Bone marrow (tissue), 2 donors: ENCODE data around the gene CASKIN1.

ENCODE experiments used
- DNase-seq, 2 donors: peaks; one replicate each; lab custom pipeline; 2025; lab: John Stamatoyannopoulos, UW

CASKIN1 gene

DNA sequence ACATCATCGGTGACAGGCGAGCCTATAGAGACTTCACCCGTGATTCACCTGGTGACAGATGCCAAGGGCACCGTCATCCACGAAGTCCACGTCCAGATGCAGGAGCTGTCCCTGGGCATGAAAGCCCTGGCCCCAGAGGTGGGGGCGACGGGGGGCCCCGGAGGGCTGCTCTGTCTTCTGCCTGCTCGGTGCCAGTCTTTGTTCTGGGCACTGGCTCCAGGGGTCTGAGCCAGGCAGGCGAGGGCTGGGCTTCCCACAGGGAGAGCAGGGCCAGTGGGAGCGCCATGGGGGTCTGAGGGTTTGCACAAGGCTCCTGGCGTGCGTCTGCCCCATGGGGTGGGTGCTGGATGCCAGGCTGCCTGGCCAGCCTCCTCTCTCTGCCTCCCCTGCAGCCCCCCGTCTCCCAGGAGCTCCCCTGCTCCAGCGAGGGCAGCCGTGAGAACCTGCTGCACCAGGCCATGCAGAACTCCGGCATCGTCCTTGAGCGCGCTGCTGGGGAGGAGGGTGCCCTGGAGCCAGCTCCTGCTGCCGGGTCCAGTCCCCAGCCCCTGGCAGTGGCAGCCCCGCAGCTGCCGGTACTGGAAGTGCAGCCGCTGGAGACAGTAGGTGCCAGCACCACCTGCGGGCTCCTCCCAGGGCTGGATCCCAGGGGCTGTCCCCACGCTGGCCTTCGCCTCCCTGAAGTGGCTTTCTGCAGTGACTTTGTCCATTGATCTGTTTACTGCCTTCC lies 36.8 kb upstream of the CASKIN1 start:
- DNase-seq, result no peak

DNA sequence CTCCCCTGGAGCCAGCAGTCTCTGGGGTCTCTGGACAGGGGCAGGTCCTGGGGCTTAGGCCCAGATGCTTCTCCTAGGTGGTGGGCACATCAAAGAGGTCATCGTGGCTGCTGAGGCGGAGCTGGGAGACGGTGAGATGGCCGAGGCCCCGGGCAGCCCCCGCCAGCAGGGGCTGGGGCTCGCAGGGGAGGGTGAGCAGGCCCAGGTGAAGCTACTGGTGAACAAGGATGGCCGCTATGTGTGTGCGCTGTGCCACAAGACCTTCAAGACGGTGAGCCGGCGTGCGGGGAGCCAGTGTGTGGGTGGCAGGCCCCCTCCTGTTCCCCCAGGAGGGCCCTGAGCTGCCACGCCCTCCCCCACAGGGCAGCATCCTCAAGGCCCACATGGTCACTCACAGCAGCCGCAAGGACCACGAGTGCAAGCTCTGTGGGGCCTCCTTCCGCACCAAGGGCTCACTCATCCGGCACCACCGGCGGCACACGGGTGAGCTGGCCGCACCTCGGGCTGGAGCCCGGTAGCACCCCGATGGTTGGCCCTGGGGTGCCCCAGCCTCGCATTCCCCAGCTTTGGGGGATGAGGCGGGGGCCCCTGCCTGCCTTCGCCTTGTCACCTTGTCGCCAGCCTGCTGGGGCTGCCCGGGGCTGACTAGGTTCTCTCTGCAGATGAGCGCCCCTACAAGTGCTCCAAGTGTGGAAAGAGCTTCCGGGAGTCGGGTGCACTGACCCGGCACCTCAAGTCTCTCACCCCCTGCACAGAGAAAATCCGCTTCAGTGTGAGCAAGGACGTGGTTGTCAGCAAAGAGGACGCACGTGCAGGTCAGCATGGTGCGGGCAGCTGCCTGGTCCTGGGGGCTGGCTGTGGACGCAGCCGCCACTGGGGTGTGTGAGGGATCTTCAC lies 35.9 kb upstream of the CASKIN1 start:
- no peak for DNase-seq

DNA sequence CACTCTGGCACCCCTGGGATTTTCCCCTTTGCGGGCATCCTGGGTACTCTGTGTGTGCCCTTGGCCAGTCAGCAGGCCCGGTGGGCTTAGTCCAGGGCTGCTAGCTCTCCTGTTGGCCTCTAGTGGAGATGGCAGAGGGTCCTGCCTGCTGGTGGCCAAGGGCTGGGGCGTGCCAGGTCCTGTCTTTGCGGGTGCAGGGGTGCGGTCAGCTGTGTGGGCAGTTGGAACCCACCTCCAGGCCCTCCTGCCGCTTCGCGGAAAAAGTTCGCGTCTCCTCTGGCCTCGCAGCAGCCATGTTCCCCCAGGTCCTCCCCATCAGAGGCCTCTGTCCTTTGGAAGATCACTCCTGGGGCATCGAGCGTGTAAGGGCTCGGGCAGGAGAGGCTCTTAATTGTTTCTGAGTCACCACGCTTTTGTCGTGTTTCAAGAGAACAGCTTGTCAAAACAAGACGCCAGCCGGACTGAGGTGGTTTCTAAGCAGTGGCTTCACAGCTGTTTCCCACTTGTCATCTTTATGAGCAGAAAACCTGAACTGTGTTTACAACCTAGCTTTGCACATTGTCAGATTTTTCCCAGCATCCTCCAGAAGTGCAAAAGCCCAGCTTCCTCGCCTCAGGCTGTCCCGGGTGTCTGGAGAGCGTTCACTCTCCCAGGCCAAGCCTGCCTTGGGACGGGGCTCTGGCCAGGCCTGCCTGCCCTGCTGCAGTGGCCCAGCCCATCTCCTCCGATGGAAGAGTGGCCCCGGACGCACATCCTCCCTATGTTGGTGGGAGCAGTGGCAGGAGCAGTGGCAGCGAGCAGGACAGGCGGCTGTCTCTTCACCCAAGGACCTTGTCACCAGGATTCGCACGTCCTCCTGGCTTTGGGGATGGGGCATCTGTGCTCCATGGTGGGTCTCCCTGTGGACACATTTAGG lies 34.9 kb upstream of the CASKIN1 start:
- DNase-seq, result no peak

DNA sequence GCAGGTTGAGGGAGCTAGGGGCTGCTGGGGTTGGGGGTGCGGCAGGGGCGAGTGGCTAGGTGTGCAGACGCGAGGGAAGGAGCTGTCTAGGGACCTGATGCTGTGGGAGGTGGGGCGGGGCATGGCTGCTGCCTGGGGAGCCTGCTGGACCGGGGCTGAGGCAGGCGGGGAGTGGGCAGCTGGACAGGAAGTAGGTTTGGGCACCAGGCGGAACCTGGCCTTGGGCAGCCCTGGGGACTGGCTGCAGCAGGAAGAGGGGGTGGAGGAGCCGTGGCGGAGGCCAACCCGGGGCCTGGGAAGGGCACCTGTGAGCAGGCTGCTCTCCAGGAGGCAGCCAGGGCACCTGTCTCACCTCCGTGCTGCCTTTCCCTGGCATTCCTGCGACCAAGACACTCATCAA lies 34.0 kb upstream of the CASKIN1 start:
- DNase-seq, result no peak

DNA sequence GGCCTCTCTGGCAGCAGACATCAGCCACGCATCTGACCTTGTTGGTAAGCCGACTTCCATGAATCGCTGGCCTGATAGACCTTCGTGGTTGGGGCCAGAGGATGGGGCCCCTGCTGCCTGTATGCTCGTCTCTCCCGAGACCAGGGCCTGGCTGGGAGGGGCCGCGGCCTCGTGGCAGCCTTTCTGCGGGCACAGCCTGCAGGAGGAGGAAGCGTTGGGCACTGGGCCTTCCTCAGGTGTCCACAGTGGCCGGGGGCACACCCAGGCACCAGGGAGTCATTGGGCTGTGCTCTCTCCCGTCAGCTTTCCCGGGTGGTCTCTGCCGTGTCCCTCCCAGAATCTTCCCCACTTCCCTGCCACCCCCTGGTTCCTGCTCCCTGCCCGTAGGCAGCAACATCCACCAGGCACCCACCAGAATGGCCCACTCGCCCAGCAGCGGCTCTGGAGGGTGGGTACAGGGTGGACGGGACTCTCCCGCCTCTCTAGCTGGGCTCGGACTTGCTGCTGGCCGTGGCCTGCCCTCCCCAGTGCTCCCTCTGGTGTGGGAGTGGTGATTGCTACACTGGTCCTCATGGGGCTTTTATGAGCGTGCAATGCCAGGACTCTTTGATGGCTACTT lies 33.3 kb upstream of the CASKIN1 start:
- DNase-seq, result no peak

DNA sequence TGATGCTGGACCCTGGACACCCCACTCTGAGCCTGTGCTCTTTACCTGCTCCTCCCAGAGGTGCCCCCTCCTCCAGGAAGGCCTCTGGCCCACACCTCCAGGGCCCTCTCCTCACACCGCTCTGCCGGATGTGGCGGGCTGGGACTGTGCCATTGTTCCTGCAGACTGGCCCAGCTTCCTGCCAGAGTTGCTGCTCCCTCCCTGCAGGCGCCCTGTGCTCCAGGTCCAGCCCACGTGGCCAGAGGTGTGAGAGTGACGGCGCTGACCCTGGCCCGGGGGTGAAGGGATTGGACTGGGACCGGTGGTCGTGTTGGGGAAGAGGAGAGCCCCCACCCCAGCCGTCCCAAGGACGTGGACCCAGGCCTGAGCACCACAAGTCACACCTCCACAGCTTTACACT lies 32.7 kb upstream of the CASKIN1 start:
- DNase-seq, result no peak

DNA sequence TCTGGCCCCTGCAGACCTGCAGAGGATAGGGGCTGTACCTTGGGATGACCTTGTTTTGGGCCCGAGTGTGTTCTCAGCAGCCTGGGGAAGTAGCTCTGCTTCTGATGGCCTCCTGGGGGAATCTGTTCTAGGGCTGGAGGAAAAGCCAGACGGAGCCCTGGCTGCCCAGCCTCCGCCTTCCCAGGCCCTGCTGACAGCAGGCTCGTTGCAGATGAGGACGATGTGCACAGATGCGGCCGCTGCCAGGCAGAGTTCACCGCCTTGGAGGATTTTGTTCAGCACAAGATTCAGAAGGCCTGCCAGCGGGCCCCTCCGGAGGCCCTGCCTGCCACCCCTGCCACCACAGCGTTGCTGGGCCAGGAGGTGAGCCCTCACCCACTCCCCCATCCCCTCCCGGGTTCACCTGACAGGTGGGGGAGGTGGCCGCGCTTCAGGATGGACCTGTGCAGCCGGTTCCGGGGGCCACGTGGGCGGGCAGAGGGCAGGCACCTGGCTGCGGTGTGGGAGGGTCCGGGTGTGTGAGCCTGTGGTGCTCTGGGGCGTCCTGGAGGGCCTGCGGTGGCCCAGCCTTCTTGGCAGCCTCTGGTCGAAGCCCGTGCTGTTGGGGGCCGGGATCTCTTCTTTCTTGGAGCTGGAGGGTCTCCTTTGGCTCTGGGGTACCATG lies 31.9 kb upstream of the CASKIN1 start:
- DNase-seq, result no peak

DNA sequence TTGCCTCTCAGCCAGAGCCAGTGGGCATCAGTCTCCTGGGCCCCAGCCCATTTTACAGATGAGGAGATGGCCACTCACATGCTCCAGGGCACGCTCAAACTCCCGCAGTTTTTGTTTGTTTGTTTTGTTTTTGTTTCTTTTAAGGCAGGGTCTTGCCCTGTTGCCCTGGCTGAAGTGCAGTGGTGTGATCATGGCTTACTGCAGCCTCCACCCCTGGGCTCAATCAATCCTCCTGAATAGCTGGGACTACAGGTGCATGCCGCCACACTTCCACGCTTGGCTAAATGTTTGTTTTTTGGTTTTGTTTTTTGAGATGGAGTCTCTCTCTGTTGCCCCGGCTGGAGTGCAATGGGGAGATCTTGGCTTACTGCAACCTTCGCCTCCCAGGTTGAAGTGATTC lies 30.5 kb upstream of the CASKIN1 start:
- DNase-seq, result no peak

DNA sequence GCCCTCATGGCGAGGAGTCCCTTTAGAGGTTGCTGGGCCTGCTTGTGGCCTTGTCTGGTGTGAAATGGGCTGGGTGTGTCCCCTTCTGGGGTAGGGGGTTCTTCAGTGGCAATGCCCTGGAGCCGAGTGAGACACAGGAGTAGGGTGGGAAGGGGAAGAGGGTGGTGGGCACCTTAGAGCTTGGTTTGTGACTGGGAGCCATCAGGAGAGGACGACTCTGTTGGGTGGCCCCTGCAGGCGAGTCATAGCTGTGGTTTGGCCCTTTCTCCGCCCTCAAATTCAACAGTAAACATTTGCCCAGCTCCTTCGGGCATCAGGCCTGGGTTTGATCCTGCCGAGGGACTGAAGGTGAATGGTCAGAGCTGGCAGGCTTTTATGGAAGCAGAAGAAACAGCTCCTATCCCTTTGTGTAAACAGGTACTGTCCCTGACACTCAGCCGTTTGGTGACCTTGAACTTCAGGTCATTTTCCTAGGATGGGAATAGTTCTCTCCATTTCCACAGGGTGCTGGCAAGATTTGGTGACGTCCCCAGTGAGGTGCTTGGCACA lies 29.9 kb upstream of the CASKIN1 start:
- no peak for DNase-seq

DNA sequence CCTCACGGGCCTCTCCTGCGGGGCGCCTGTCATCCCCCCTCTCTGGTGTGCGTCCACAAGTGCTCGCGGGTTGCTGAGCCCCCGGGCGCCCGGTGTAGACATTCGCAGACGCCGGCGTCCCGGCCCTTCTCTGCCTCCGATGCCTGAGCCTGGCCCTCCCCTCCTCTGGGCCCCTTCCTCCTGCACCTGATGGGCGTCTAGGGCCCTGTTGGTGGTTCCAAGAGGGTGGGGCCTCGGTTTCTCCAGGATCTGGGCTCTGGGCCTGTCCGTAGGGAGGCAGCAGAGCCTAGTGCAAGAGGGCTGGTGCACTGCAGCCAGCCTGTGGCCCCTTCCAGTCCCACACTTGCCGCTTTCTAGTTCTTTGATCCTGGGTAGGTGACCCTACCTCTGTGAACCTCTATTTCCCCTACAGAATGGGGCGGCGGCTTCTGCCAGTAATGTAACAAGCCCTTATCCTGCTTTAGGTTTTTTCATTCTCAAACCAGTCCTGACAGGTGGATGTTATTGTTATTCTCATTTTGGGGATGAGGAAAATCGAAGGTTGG lies 27.6 kb upstream of the CASKIN1 start:
- DNase-seq, result peak in 1 of 2 donors; percentile 46

DNA sequence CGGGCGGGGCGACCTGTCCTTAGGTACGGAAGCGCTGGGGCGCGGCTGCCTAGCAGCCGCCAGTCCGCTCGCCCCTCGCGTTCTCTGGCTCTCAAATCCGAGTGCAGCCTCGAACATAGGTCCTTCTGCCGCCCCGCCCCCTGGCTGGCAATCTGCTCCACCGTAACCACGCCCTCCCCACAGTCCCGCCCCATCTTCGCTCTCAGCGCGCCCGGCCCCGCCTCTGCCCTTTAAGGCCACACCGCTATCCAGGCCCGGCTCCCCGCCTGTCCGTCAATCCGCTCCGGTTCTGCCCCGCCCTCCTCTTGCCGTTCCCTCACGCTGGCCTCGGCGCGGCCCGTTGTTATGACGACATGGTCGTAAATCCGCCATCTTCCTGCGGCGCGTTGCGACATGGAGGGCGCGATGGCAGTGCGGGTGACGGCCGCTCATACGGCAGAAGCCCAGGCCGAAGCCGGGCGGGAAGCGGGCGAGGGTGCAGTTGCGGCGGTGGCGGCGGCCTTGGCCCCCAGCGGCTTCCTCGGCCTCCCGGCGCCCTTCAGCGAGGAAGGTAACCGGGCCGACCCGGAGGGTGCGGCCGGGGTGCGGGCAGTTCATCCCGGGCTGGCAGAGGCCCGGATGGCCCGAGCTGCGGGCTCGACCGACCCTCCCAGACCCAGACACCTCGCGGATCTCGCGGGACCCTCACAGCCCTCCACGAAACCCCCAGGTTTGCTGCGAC lies 27.0 kb upstream of the CASKIN1 start, which contains the start of gene E4F1:
E4F1 (plus strand) TSS at position 371 of the 721 bp plus-strand sequence; CDS start at position 394, 23 bp downstream.
- DNase-seq, result peak; percentile 94 to 99

DNA sequence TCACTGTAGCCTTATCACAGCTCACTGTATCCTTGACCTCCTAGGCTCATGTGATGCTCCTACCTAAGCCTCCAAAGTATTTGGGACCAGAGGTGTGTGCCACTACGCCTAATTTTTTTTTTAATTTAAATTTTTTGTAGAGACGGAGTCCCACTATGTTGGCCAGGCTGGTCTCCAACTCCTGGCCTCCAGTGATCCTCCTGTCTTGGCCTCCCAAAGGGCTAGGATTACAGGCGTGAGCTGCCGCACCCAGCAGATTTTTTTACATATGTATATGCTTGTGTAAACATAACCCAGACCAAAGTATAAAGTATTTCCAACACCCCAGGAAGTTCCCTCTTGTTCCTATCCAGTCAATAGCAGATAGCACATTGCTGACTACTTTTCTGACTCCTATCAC lies 19.9 kb upstream of the CASKIN1 start:
- DNase-seq, result no peak

DNA sequence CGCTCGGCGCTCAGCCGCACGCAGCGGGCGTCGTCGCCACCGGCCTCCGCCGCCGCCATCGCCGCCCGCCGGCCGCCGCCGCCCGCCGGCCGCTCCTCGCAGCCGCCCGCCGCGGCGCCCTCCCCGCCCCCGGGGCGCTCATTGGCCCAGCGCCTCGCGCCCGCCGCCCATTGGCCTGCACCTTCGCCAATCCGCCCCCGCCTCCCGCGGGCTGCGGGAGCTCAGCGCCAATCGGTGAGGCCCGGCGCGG lies 18.2 kb upstream of the CASKIN1 start, which contains the start of gene PGP:
PGP (minus strand) TSS at position 122 of the 250 bp plus-strand sequence; CDS start at position 59, 63 bp downstream.
- no peak for DNase-seq

DNA sequence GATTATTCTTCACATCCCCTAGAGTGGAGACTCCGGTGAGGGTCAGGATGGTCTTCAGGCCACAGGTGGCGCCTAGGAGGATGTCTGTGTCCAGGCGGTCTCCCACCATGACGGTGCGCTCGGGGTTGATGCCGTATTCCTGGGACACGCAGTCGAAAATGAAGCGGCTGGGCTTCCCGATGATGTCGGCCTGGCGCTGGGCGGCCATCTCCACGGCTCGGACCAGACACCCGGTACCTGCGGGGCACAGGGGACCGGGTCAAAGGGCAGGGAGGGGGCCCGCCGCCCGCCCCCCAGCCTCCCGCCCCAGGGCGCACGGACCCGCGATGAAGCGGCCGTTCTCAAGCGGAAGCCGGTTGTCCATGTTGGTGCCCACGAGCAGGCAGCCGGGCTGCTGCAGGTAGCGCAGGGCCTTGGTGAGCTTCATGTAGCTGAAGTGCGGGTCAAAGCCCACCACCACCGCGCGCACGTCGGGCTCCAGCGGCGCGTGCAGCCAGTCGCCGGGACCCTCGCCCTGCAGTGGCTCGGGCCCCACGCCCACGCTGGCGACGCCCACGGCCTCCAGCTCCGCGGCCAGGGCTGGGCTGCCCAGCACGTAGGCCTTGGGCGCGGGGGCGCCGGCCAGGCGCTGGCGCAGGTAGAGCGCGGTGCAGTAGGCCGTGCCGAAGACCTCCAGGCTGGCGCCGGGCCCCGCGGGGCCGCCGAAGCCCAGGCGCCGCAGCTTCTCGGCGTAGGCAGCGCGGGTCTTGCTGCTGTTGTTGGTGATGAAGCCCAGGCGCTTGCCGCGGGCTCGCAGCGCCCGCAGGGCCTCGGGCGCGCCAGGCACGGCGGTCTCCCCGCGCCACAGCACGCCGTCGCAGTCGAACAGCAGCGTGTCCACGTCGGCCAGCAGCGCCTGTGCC lies 17.7 kb upstream of the CASKIN1 start:
- DNase-seq, result peak in 1 of 2 donors; percentile 47

DNA sequence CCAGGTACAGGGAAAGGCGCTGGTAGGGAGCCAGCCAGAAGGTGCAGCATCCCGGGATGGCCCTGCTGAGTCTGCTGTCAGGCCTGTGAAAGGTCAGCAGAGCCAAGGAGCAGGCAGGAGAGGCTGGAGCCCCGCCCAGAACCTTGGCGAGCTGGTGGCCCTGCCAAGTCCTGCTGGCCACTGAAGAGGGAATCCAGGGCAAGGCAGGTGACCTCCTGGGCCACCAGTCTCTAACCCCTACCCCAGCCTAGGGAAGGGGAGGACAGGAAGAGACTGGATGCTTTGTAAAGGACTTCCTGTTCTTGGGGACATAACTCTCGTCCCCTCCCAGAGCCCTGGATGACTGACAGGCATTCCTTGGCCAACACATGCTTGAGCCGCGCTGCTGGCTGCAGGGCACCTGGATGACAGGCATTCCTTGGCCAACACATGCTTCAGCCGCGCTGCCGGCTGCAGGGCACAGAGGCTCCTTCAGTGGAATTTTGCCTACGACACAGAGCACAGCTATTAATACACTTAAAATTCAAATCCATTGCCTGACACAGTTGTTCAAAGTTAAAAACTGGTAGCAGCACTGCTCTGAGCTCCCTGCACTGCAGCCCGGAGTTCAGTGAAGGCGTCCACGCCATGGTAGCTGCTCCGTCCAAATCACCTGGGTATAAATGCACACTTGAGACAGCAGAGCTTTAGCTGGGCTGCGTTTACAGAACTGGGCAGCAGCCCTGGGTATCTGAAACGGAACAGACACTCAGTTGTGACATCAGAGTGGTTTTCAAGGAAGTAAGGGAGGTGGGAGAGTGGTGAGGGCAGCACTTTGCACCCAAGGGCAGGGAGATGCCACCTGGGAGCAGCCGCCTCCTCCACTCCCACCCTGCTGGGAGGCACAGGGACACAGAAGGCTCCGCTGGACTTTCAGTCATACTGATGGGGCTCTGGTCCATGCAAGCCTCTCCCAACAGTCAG lies 16.2 kb upstream of the CASKIN1 start:
- no peak for DNase-seq

DNA sequence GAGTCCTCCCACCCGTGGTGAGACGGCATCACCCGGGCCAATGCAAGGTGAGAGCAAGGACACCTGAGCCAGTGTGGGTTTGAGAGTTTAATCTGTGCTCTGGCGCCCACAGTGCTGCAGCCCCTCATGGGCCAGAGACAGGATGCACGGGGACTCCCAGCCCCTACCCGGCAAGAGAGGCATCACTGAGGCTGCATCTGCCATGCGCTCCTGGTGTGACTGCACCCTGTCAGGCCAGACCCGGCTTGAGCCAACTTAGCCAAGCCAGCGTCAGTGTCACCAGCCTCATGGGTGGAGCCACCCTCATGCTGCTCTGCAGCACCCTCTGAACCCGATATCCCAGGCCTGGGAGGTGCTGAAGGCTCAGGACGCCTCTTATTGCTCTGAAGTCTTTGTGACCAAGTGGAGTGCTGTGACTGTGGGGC lies 15.5 kb upstream of the CASKIN1 start:
- DNase-seq, result no peak
